GM19372 (cell line): ENCODE measurements around the gene ITPRIP.

Experiments used
- ATAC-seq: cut with Tn5 transposase; IDR thresholded peaks from one replicate; pipeline ENCODE4 v1.9.1; 2021; ENCODE audit warnings: mild to moderate bottlenecking, low read depth, moderate library complexity; ENCODE audit not compliant: unreplicated experiment

Gene ITPRIP

GRCh38 chr10:104342941-104343411 is 4.7 kb upstream of the ITPRIP start:
- no peak for ATAC-seq

DNA sequence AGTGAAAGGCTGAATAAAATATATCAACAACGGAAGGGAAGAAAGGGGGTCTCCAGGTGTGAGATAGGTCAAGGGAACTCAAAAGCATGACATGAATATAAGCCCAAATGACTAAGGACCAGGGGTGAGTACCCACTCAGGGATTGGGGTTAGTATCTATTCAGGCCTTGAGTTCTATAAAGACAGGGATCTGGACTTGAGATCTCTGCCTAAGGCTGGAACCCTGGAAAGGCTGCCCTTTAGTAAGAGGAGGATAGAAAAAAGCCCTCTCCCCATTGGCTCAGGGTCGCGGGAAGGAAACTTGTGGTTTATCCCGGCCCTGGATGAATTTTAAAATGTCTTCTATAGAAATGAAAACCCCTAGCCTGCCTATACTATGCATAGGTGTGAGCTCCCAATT is 2.4 kb upstream of the ITPRIP start:
- ATAC-seq = no peak

- ATAC-seq = no peak
These were observed 1.9 kb upstream of the ITPRIP start for GRCh38 chr10:104340111-104340526.

- no peak for ATAC-seq
These were observed 1.3 kb upstream of the ITPRIP start for GRCh38 chr10:104339469-104340110.

DNA sequence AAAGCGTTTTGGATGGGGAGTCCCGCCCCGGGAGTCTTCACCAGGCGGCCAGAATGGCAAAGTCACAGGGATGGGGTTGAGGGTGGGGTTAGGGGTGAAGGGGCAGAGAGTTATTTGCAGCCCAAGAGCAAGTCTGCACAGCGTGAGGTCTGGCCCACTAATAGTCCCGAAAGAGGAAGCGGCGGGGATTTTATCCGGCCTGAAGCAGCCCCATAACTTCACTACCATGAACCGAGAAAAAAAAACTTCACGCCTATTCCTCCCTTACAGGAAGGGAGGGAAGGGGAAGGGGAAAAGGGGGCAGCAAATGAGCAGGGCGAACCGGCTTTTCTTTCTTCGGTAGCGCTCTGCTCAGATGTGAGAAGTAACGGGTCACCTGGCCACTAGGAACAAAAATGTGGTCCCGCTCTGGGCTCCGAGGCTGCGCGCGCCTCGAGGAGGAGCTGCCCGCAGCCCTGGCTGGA is 712 bp downstream of the ITPRIP start:
- peak; percentile 44 for ATAC-seq

DNA sequence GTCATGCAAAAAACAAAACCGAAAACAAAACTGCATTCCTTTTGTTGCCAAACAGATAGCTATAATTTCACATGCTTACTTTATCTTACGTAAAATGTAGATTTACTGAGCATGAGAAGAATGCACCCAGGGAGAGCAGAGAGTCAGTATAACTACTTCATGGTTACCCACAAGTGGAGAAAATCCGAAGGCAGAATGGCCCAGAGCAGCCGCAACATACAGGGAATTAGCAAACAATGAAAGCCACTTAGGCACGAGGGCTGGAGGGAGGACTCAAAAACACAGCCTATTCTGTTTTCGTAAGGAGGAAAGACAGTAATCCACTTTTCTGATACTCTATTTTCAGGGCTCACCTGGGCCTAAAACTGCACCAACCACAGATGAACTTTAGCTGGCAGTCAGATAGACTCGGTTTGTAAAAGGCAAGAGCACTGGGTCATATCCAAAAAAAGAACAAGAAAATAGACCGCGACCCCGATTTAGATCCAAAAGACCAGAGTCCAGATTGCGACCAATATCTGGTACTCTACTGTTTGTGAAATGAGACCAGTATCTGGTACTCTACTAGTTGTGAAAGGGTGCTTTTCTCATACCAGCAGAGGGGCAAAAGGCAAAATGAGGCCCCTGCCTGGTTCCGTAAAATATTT is 1.3 kb downstream of the ITPRIP start:
- peak; percentile 3 for ATAC-seq

- ATAC-seq = no peak
These were observed 3.2 kb downstream of the ITPRIP start for GRCh38 chr10:104334965-104335650.

GRCh38 chr10:104334561-104334960 is 3.7 kb downstream of the ITPRIP start:
- ATAC-seq = no peak

- ATAC-seq = no peak
These were observed 4.4 kb downstream of the ITPRIP start for GRCh38 chr10:104333728-104334373.

GRCh38 chr10:104333032-104333727 is 5.1 kb downstream of the ITPRIP start:
- ATAC-seq = no peak

DNA sequence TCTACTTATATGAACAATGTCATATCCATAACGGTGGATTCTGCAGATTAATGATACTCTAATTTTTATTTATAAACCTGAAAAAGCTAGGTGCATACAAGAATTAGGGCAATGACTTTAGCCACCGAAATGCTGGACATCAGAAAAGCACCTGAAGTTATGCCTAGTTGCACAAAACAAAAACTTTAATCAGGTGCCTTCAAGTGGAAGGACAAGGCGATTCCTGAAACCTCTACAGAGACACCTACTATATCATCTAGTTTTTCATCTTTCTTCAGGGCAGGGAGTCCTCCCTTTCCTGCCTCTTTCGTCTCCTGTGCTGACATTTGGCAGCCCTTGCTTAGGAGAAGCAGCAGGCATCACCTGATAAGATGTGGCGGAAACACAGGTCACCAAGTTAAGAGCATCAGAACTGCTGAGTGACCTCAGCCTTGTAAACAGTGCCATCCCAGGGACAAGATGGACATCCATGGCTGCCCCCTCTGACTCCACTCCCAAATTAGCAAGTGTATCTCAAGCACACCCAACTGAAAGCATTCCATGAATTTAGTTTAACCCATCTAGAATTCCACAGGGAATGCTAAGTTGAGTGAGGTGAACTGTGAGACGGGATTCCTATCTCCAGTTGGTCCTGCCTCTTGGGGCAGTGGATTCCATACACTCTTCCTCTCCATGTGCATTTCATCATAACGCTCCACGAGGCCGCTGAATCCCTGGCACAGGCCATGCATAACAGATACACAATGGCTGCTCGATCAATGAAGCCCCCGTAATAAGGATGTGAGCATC is 5.8 kb downstream of the ITPRIP start:
- no peak for ATAC-seq

DNA sequence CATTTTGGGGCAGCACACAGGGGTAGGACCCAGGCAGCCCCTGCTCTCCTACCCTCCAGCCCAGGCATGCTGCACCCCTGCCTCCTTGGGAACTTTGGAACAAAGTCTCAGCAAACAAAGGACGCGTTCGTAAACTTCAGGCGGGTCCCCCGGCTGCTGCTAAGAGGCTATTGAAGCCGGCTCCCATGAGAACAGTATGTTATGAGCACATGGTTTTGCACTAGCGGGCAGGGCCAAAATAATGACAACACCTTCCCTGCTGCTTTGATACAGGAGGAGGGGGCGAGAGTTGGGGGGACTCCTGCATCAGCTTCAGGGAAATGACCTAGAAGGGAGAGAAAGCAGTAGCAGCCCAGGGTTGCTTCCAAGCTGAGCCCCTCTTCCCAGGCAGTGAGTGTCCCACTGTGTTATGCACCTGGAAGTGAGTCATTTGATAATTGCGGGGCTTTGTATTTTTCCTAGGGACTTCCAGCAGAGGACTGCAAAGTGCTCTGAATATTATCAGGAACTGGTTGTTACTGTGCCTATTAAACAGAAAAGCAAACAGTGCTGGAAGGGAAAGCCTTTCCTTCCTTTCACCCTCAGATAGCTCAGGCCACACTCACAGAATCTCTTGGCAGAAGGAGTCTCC is 6.9 kb downstream of the ITPRIP start:
- no peak for ATAC-seq

- ATAC-seq = no peak
These were observed 7.8 kb downstream of the ITPRIP start for GRCh38 chr10:104330168-104331110.

GRCh38 chr10:104329735-104330134 is 8.5 kb downstream of the ITPRIP start:
- no peak for ATAC-seq

DNA sequence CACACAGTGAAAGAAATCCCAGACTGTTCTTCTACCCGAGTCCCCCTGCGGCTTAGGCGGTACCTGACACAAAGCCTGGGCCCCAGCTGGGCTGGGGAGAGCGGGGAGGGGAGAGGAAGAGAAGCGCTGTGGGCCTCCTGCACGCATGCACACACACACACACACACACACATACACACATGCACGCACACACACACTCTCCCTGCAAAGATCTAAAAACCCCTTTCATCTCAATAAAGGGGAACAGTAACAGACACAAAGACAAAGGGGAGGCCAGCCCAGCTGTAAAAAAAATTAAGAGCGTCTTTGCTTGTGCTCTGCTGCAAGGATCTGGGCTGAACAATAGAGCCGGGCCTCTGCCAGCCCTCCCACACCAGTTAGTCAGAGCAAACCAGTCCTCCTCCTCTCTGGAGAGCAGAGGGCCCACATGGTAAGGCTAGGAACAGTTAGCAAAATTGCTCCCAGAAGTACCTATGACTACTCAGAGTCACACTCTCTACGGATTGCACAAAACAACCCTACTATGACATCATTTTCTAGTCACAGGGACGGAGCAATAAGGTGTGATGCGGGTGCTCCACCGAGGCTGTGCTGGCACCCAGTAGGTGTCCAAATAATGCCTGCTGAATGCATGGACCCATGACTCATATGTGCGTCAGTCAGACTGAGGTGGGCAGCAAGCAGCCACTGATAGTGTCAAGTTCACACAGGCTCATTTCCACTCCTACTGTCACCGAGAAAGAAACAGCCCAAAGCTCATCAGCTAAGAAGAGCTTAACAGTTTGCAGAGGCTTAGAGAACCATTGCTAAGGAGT is 9.2 kb downstream of the ITPRIP start:
- no peak for ATAC-seq

- ATAC-seq = no peak
These were observed 9.7 kb downstream of the ITPRIP start for GRCh38 chr10:104328646-104328895.

GRCh38 chr10:104327745-104328645 is 10.3 kb downstream of the ITPRIP start:
- ATAC-seq = no peak
